Activated CD4-positive, alpha-beta T cell treated with anti-CD3 and anti-CD28 coated beads for 1 hour (primary cell): Measurements from ENCODE around the gene PCDHA2.
"Not testable (repeated sequence)": the region's sequence is repeated elsewhere in the genome, so short reads cannot be mapped to it uniquely, and the experiment has no call there.

Experiments used
- DNase-seq: peaks from one replicate; pipeline ENCODE4 v3.0.0-alpha.2; 2020

The PCDHA2 gene

GRCh38 chr5:140821375-140822280 lies 27.0 kb downstream of the PCDHA2 start, which contains the start of gene PCDHA5:
Gene PCDHA5 (plus strand): TSS chr5:140821613.
- no peak for DNase-seq

- DNase-seq: no peak
Observed at GRCh38 chr5:140822281-140822629, 27.6 kb downstream of the PCDHA2 start.

- not testable (repeated sequence) for DNase-seq
Observed at GRCh38 chr5:140822969-140823368, 28.3 kb downstream of the PCDHA2 start.

- no peak for DNase-seq
Observed at GRCh38 chr5:140823475-140823874, 28.8 kb downstream of the PCDHA2 start.

- DNase-seq: no peak
Observed at GRCh38 chr5:140827704-140828361, 33.2 kb downstream of the PCDHA2 start, which contains the start of gene PCDHA6. Gene PCDHA6 (plus strand): TSS chr5:140827960. CDS start chr5:140828092, 132 bp downstream.

- DNase-seq: no peak
Observed at GRCh38 chr5:140828362-140828737, 33.7 kb downstream of the PCDHA2 start.

- DNase-seq: not testable (repeated sequence)
Observed at GRCh38 chr5:140829511-140830501, 35.2 kb downstream of the PCDHA2 start.

- no peak for DNase-seq
Observed at GRCh38 chr5:140833993-140834392, 39.3 kb downstream of the PCDHA2 start, which contains the start of gene PCDHA7. Gene PCDHA7 (plus strand): TSS chr5:140834269. CDS start chr5:140834384, 115 bp downstream.

- DNase-seq: not testable (repeated sequence)
Observed at GRCh38 chr5:140834439-140835008, 39.9 kb downstream of the PCDHA2 start.

- no peak for DNase-seq
Observed at GRCh38 chr5:140835622-140836510, 41.2 kb downstream of the PCDHA2 start.

- no peak for DNase-seq
Observed at GRCh38 chr5:140840978-140841962, 46.6 kb downstream of the PCDHA2 start, which contains the start of gene PCDHA8. Gene PCDHA8 (plus strand): TSS chr5:140841187. CDS start chr5:140841322, 135 bp downstream.

- DNase-seq: no peak
Observed at GRCh38 chr5:140842798-140843733, 48.4 kb downstream of the PCDHA2 start.
